ENCODE results near the gene CHCHD6.
A peak's percentile ranks its signal among the peaks of the same experiment; 100 is the strongest.

The CHCHD6 gene

GRCh38 chr3:126745760-126746394, 41.8 kb downstream of the CHCHD6 start:
- no peak overlapping the region for H3K27ac ChIP-seq (replicated peaks; ENCODE audit: low read length)
- no peak overlapping the region for H3K4me2 ChIP-seq (ENCODE audit: insufficient read depth, low read length, poor library complexity, severe bottlenecking)
- no peak overlapping the region for H2BK15ac ChIP-seq (ENCODE audit: low read length)
- no peak overlapping the region for H2BK5ac ChIP-seq (ENCODE audit: low read length)
- no peak for DNase-seq (ENCODE audit: low spot score)
- H3K23ac ChIP-seq (ENCODE audit: low read depth, low read length, poor library complexity), result no peak overlapping the region
- H4K8ac ChIP-seq (ENCODE audit: low read depth, low read length), result no peak overlapping the region
- H2BK12ac ChIP-seq (ENCODE audit: low read length), result no peak overlapping the region
- H3K27me3 ChIP-seq (ENCODE audit: control insufficient read depth in 3 of 3, insufficient read depth in 3 of 3, low read depth in 1 of 3, low read length in 3 of 3), result no peaks in the 10 kb centered on the region
- H3K9me3 ChIP-seq (replicated peaks in 1 of 2; ENCODE audit: control insufficient read depth in 2 of 2, insufficient read depth in 1 of 2, low read depth in 1 of 2, low read length in 2 of 2), result no peaks in the 10 kb centered on the region
- H2AFZ ChIP-seq (ENCODE audit: low read length), result no peak overlapping the region
- H4K91ac ChIP-seq (ENCODE audit: low read depth, low read length, poor library complexity), result no peak overlapping the region
- no CpG with 5 or more reads among the region's 6 CpGs for WGBS, 2 donors (ENCODE audit: extremely low coverage in 2 of 2, insufficient read length in 2 of 2, insufficient replicate concordance in 1 of 2)
- no peaks in the 10 kb centered on the region for H3K36me3 ChIP-seq (replicated peaks in 1 of 2; ENCODE audit: control insufficient read depth in 2 of 2, insufficient read depth in 2 of 2, low read length in 2 of 2)
- H3K79me1 ChIP-seq (ENCODE audit: low read depth, low read length), result no peaks in the 10 kb centered on the region
- H3K4ac ChIP-seq (ENCODE audit: low read length), result no peak overlapping the region
- no peak overlapping the region for H3K9ac ChIP-seq (ENCODE audit: low read depth, low read length, poor library complexity)
- no peak overlapping the region for H2BK120ac ChIP-seq (ENCODE audit: low read depth, low read length)
- H2AK5ac ChIP-seq (ENCODE audit: low read depth, low read length), result no peak overlapping the region
- peaks cover 3 to 10% of the 10 kb centered on the region in 2 donors for H3K4me1 ChIP-seq (ENCODE audit: control insufficient read depth in 2 of 2, insufficient read depth in 1 of 2, low read depth in 1 of 2, low read length in 2 of 2)
- H3K4me3 ChIP-seq (ENCODE audit: low read length in 2 of 2), result no peak overlapping the region
- H3K14ac ChIP-seq (ENCODE audit: low read length), result no peak overlapping the region
- H3K18ac ChIP-seq (ENCODE audit: low read length), result peak overlapping the region; percentile 15

- no peak overlapping the region for H3K27ac ChIP-seq (replicated peaks; ENCODE audit: low read length)
- WGBS, 2 donors (ENCODE audit: extremely low coverage in 2 of 2, insufficient read length in 2 of 2, insufficient replicate concordance in 1 of 2), result no CpG with 5 or more reads among the region's 18 CpGs
- no peak overlapping the region for H3K4me3 ChIP-seq (ENCODE audit: low read length in 2 of 2)
Measured at GRCh38 chr3:126746395-126747177, 42.5 kb downstream of the CHCHD6 start.

GRCh38 chr3:126747768-126748167, 43.7 kb downstream of the CHCHD6 start:
- no peak overlapping the region for H2AFZ ChIP-seq (ENCODE audit: low read length)
- H3K4me1 ChIP-seq (ENCODE audit: control insufficient read depth in 2 of 2, insufficient read depth in 1 of 2, low read depth in 1 of 2, low read length in 2 of 2), result peaks cover 14 to 23% of the 10 kb centered on the region in 2 donors
- peak overlapping the region; percentile 41 for H3K18ac ChIP-seq (ENCODE audit: low read length)
- no peak overlapping the region for H2AK5ac ChIP-seq (ENCODE audit: low read depth, low read length)
- H3K27me3 ChIP-seq (ENCODE audit: control insufficient read depth in 3 of 3, insufficient read depth in 3 of 3, low read depth in 1 of 3, low read length in 3 of 3), result no peaks in the 10 kb centered on the region
- no peak overlapping the region for H2BK15ac ChIP-seq (ENCODE audit: low read length)
- no peak overlapping the region for H3K14ac ChIP-seq (ENCODE audit: low read length)
- H4K8ac ChIP-seq (ENCODE audit: low read depth, low read length), result no peak overlapping the region
- no peak for DNase-seq (ENCODE audit: low spot score)
- H3K36me3 ChIP-seq (replicated peaks in 1 of 2; ENCODE audit: control insufficient read depth in 2 of 2, insufficient read depth in 2 of 2, low read length in 2 of 2), result no peaks in the 10 kb centered on the region
- H3K9me3 ChIP-seq (replicated peaks in 1 of 2; ENCODE audit: control insufficient read depth in 2 of 2, insufficient read depth in 1 of 2, low read depth in 1 of 2, low read length in 2 of 2), result no peaks in the 10 kb centered on the region
- H2BK12ac ChIP-seq (ENCODE audit: low read length), result no peak overlapping the region
- H3K79me1 ChIP-seq (ENCODE audit: low read depth, low read length), result no peaks in the 10 kb centered on the region
- no peak overlapping the region for H2BK120ac ChIP-seq (ENCODE audit: low read depth, low read length)
- no peak overlapping the region for H3K4me3 ChIP-seq (ENCODE audit: low read length in 2 of 2)
- H3K27ac ChIP-seq (replicated peaks; ENCODE audit: low read length), result no peak overlapping the region
- no peak overlapping the region for H2BK5ac ChIP-seq (ENCODE audit: low read length)
- H4K91ac ChIP-seq (ENCODE audit: low read depth, low read length, poor library complexity), result no peak overlapping the region
- no peak overlapping the region for H3K23ac ChIP-seq (ENCODE audit: low read depth, low read length, poor library complexity)
- H3K9ac ChIP-seq (ENCODE audit: low read depth, low read length, poor library complexity), result no peak overlapping the region
- H3K4ac ChIP-seq (ENCODE audit: low read length), result no peak overlapping the region
- H3K4me2 ChIP-seq (ENCODE audit: insufficient read depth, low read length, poor library complexity, severe bottlenecking), result no peak overlapping the region
- WGBS, 2 donors (ENCODE audit: extremely low coverage in 2 of 2, insufficient read length in 2 of 2, insufficient replicate concordance in 1 of 2), result no CpG with 5 or more reads among the region's 6 CpGs

More at GRCh38 chr3:126746395-126747177, 42.5 kb downstream of the CHCHD6 start:
- Histone ChIP-seq H3K27me3 (ENCODE audit: control insufficient read depth in 3 of 3, insufficient read depth in 3 of 3, low read depth in 1 of 3, low read length in 3 of 3) (no peaks in the 10 kb centered on the region), H3K4me1 (ENCODE audit: control insufficient read depth in 2 of 2, insufficient read depth in 1 of 2, low read depth in 1 of 2, low read length in 2 of 2) (peaks cover 4 to 14% of the 10 kb centered on the region in 2 donors), H2AK5ac (ENCODE audit: low read depth, low read length) (no peak overlapping the region), H3K23ac (ENCODE audit: low read depth, low read length, poor library complexity) (no peak overlapping the region), H3K4me2 (ENCODE audit: insufficient read depth, low read length, poor library complexity, severe bottlenecking) (no peak overlapping the region), H2BK15ac (ENCODE audit: low read length) (no peak overlapping the region), H3K4ac (ENCODE audit: low read length) (no peak overlapping the region), H2BK120ac (ENCODE audit: low read depth, low read length) (no peak overlapping the region), H3K9me3 (replicated peaks in 1 of 2; ENCODE audit: control insufficient read depth in 2 of 2, insufficient read depth in 1 of 2, low read depth in 1 of 2, low read length in 2 of 2) (no peaks in the 10 kb centered on the region), H2BK12ac (ENCODE audit: low read length) (no peak overlapping the region), H3K14ac (ENCODE audit: low read length) (no peak overlapping the region), H3K9ac (ENCODE audit: low read depth, low read length, poor library complexity) (no peak overlapping the region), H4K8ac (ENCODE audit: low read depth, low read length) (no peak overlapping the region), H3K36me3 (replicated peaks in 1 of 2; ENCODE audit: control insufficient read depth in 2 of 2, insufficient read depth in 2 of 2, low read length in 2 of 2) (no peaks in the 10 kb centered on the region), H3K79me1 (ENCODE audit: low read depth, low read length) (no peaks in the 10 kb centered on the region), H2AFZ (ENCODE audit: low read length) (no peak overlapping the region), H2BK5ac (ENCODE audit: low read length) (no peak overlapping the region), H3K18ac (ENCODE audit: low read length) (peak overlapping the region; percentile 15), H4K91ac (ENCODE audit: low read depth, low read length, poor library complexity) (no peak overlapping the region)
- DNase-seq (ENCODE audit: low spot score), result no peak

GRCh38 chr3:126748701-126749546, 44.9 kb downstream of the CHCHD6 start:
- Histone ChIP-seq H3K9me3 (replicated peaks in 1 of 2; ENCODE audit: control insufficient read depth in 2 of 2, insufficient read depth in 1 of 2, low read depth in 1 of 2, low read length in 2 of 2) (no peaks in the 10 kb centered on the region), H3K18ac (ENCODE audit: low read length) (no peak overlapping the region), H3K4ac (ENCODE audit: low read length) (no peak overlapping the region), H3K79me1 (ENCODE audit: low read depth, low read length) (no peaks in the 10 kb centered on the region), H3K27me3 (ENCODE audit: control insufficient read depth in 3 of 3, insufficient read depth in 3 of 3, low read depth in 1 of 3, low read length in 3 of 3) (no peaks in the 10 kb centered on the region), H4K8ac (ENCODE audit: low read depth, low read length) (no peak overlapping the region), H3K14ac (ENCODE audit: low read length) (no peak overlapping the region), H2BK12ac (ENCODE audit: low read length) (no peak overlapping the region), H3K27ac (replicated peaks; ENCODE audit: low read length) (no peak overlapping the region), H3K9ac (ENCODE audit: low read depth, low read length, poor library complexity) (no peak overlapping the region), H2BK15ac (ENCODE audit: low read length) (no peak overlapping the region), H2BK120ac (ENCODE audit: low read depth, low read length) (no peak overlapping the region), H4K91ac (ENCODE audit: low read depth, low read length, poor library complexity) (no peak overlapping the region), H2AFZ (ENCODE audit: low read length) (no peak overlapping the region), H3K4me1 (ENCODE audit: control insufficient read depth in 2 of 2, insufficient read depth in 1 of 2, low read depth in 1 of 2, low read length in 2 of 2) (peaks cover 20 to 23% of the 10 kb centered on the region in 2 donors), H3K23ac (ENCODE audit: low read depth, low read length, poor library complexity) (no peak overlapping the region), H3K36me3 (replicated peaks in 1 of 2; ENCODE audit: control insufficient read depth in 2 of 2, insufficient read depth in 2 of 2, low read length in 2 of 2) (no peaks in the 10 kb centered on the region), H2BK5ac (ENCODE audit: low read length) (no peak overlapping the region), H2AK5ac (ENCODE audit: low read depth, low read length) (no peak overlapping the region), H3K4me2 (ENCODE audit: insufficient read depth, low read length, poor library complexity, severe bottlenecking) (no peak overlapping the region), H3K4me3 (ENCODE audit: low read length in 2 of 2) (no peak overlapping the region)
- no peak for DNase-seq (ENCODE audit: low spot score)
- no CpG with 5 or more reads among the region's 5 CpGs for WGBS, 2 donors (ENCODE audit: extremely low coverage in 2 of 2, insufficient read length in 2 of 2, insufficient replicate concordance in 1 of 2)
